ENCODE data around the gene MKRN3. TPM values are rescaled to one million over a fixed set of nuclear protein-coding genes. Genes with fewer than 3 reads are reported as not detected.

The MKRN3 gene
- total and polyA plus RNA-seq, 2 of the 8 experiments (the other 6 are each of a cell fraction or from before 2014, with no cell fraction given), result not detected

DNA sequence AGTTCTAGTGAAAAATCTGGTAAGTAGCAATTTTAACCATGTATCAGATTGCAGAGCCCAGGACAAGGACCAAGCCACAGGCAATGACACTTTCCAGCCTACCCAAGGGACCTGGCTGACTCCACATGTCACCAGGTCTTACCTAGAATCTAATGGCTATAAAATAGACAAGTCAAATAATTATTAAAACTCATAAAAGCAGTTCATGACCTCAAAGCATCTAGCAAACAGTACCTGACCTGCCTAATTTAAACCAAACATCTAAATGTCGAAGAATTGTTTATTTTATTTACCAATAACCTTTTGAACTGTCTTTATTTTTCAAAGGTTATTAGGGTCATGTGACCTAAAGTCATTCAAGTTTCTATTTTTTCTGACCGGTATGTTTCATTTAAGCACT is 35.6 kb upstream of the MKRN3 start:
- POLR2A ChIA-PET (ENCODE audit: partially characterized antibody), result no interaction called here
- FAIRE-seq, result no peak
- H3K27ac ChIP-seq (ENCODE audit: low read depth, low read length), result no peak overlapping the region

More for the DNA sequence above, 35.6 kb upstream of the MKRN3 start:
- Histone ChIP-seq H3K14ac (ENCODE audit: insufficient read length) (no peak overlapping the region), H2BK15ac (ENCODE audit: low read length) (no peak overlapping the region), H4K5ac (ENCODE audit: insufficient read length, low read depth, low read length) (no peak overlapping the region), H3K9me3 (ENCODE audit: insufficient read depth in 2 of 2, low read depth in 1 of 2, low read length in 1 of 2) (peaks cover 9 to 43% of the 10 kb centered on the region in 2 experiments), H2BK20ac (ENCODE audit: low read length) (no peak overlapping the region), H4K91ac (replicated peaks; ENCODE audit: insufficient read length, low read length) (no peak overlapping the region), H3K23ac (ENCODE audit: insufficient read length) (no peak overlapping the region), H3K56ac (replicated peaks; ENCODE audit: insufficient read length, low read depth, low read length) (no peak overlapping the region), H3K27me3 (replicated peaks in 1 of 4; ENCODE audit: control insufficient read depth in 3 of 4, extremely low read depth in 1 of 4, insufficient read depth in 3 of 4, low read length in 3 of 4) (no peaks in the 10 kb centered on the region), H4K8ac (ENCODE audit: extremely low read depth, insufficient read depth, low read length) (no peak overlapping the region), H2BK120ac (replicated peaks; ENCODE audit: low read depth, low read length) (no peak overlapping the region), H2BK5ac (ENCODE audit: low read depth, low read length) (no peak overlapping the region), H3K4me3 (ENCODE audit: extremely low read depth in 1 of 4, insufficient read depth in 2 of 4, low read depth in 3 of 4, low read length in 4 of 4) (no peak overlapping the region), H3K23me2 (ENCODE audit: low read depth, low read length) (no peaks in the 10 kb centered on the region), H3K4me1 (replicated peaks in 1 of 4; ENCODE audit: control insufficient read depth in 3 of 4, insufficient read depth in 4 of 4, low read length in 3 of 4) (no peaks in the 10 kb centered on the region), H3K36me3 (ENCODE audit: control insufficient read depth in 2 of 4, insufficient read depth in 4 of 4, low read length in 3 of 4) (no peaks in the 10 kb centered on the region), H2AFZ (ENCODE audit: low read length) (no peak overlapping the region), H3K18ac (ENCODE audit: extremely low read depth, low read length) (no peak overlapping the region), H2AK5ac (ENCODE audit: low read depth, low read length) (no peak overlapping the region), H3K9ac (replicated peaks in 1 of 4; ENCODE audit: extremely low read depth in 1 of 4, low read depth in 3 of 4, low read length in 3 of 4) (no peak overlapping the region), H2BK12ac (ENCODE audit: low read depth, low read length) (no peak overlapping the region), H4K20me1 (replicated peaks in 1 of 2; ENCODE audit: control insufficient read depth in 1 of 2, insufficient read depth in 2 of 2, low read length in 2 of 2) (no peaks in the 10 kb centered on the region), H3K79me1 (ENCODE audit: low read depth, low read length) (no peaks in the 10 kb centered on the region), H3K4ac (replicated peaks; ENCODE audit: insufficient read length, low read depth, low read length) (no peak overlapping the region), H3K4me2 (ENCODE audit: insufficient read depth in 1 of 2, low read depth in 2 of 2, low read length in 2 of 2) (no peak overlapping the region), H3K79me2 (ENCODE audit: control insufficient read depth in 1 of 2, insufficient read depth in 2 of 2, low read length in 2 of 2) (no peaks in the 10 kb centered on the region)
- whole genome bisulfite sequencing, 2 experiments (ENCODE audit: extremely low coverage in 1 of 2, insufficient coverage in 1 of 2, insufficient read length in 1 of 2, insufficient replicate concordance in 2 of 2, low coverage in 1 of 2, low lambda C conversion rate in 2 of 2, missing lambda C conversion rate in 1 of 2), result 87% methylated on average over 2 of the region's 2 CpGs; no CpG with 5 or more reads in 1 of the 2 experiments
- TF ChIP-seq KDM4A (IDR thresholded peaks at IDR 0.05; ENCODE audit: low read depth, low read length, severe bottlenecking), result no peak
- no peak for TF ChIP-seq CBX8 (IDR thresholded peaks at IDR 0.05; ENCODE audit: borderline replicate concordance, low read depth, low read length)
- no peak for TF ChIP-seq POU5F1 (IDR thresholded peaks at IDR 0.05; ENCODE audit: low read depth, low read length)
- no peak for TF ChIP-seq GABPA (IDR thresholded peaks at IDR 0.05; ENCODE audit: borderline replicate concordance, insufficient read depth, low read length)
- TF ChIP-seq CTBP2 (IDR thresholded peaks at IDR 0.05; ENCODE audit: borderline replicate concordance, insufficient read depth, insufficient read length, low read length), result no peak
- no peak for TF ChIP-seq ZNF274 (IDR thresholded peaks at IDR 0.05; ENCODE audit: borderline replicate concordance, extremely low read depth, low read length)
- DNase-seq (ENCODE audit: low read depth in 1 of 2, low spot score in 2 of 2), result no peak
- CTCF ChIA-PET (ENCODE audit: partially characterized antibody), result no interaction called here

Measured in H1 (cell line).